Ishikawa (cell line): ENCODE measurements around the gene SOHLH2.

Experiments
- CEBPB ChIP-seq: IDR thresholded peaks from 2 replicates; pipeline ENCODE4 v1.6.1; 2012
- CREB1 ChIP-seq: IDR thresholded peaks from 2 replicates; pipeline ENCODE4 v1.6.1; 2012; ENCODE audit warnings: low read depth
- EGR1 ChIP-seq: IDR thresholded peaks from 2 replicates; pipeline ENCODE4 v1.6.1; 2012
- EP300 ChIP-seq: IDR thresholded peaks from 2 replicates; pipeline ENCODE4 v1.6.1; 2012; ENCODE audit warnings: borderline replicate concordance
- MAX ChIP-seq: IDR thresholded peaks from 2 replicates; pipeline ENCODE4 v1.6.1; 2012
- NFIC ChIP-seq: IDR thresholded peaks from 2 replicates; pipeline ENCODE4 v1.6.1; 2012
- RAD21 ChIP-seq: IDR thresholded peaks from 2 replicates; pipeline ENCODE4 v1.6.1; 2012; ENCODE audit warnings: low read depth
- REST ChIP-seq: IDR thresholded peaks from 2 replicates; pipeline ENCODE4 v1.6.1; 2012; ENCODE audit warnings: low read depth, mild to moderate bottlenecking
- TAF1 ChIP-seq: IDR thresholded peaks from 2 replicates; pipeline ENCODE4 v1.6.1; 2012; ENCODE audit warnings: low read depth, mild to moderate bottlenecking
- TCF12 ChIP-seq: IDR thresholded peaks from 2 replicates; pipeline ENCODE4 v1.6.1; 2012; ENCODE audit warnings: low read depth
- TEAD4 ChIP-seq: IDR thresholded peaks from 2 replicates; pipeline ENCODE4 v1.6.1; 2012
- USF1 ChIP-seq: IDR thresholded peaks from 2 replicates; pipeline ENCODE4 v1.6.1; 2012
- YY1 ChIP-seq: IDR thresholded peaks from 2 replicates; pipeline ENCODE4 v1.6.1; 2012; ENCODE audit warnings: low read depth

GRCh38 chr13:36242761-36243160 is 28.4 kb upstream of the SOHLH2 start:
- TF ChIP-seq EP300 = no peak
- no peak for TF ChIP-seq NFIC
- TF ChIP-seq TCF12 = no peak
- no peak for TF ChIP-seq USF1
- no peak for TF ChIP-seq TEAD4
- TF ChIP-seq REST = no peak
- TF ChIP-seq CREB1 = no peak
- TF ChIP-seq RAD21 = no peak
- TF ChIP-seq YY1 = no peak
- no peak for TF ChIP-seq MAX
- no peak for TF ChIP-seq EGR1
- no peak for TF ChIP-seq CEBPB
- no peak for TF ChIP-seq TAF1
